Vagina (tissue), 2 donors: ENCODE results near the gene CDKN1B. TPM values are rescaled to one million over a fixed set of nuclear protein-coding genes. Genes with fewer than 3 reads are reported as not detected.
"Not testable (repeated sequence)": the region's sequence is repeated elsewhere in the genome, so short reads cannot be mapped to it uniquely, and the experiment has no call there.

ENCODE experiments used
- DNase-seq, 2 donors: peaks; one replicate each; pipeline ENCODE4 v3.0.0-alpha.2; 2017; ENCODE audit errors: extremely low spot score in 2 of 2
- H3K27ac ChIP-seq: fragments of 200-600 bp; sonication (generic); one replicate; pipeline ENCODE4 v1.5.1; 2019
- H3K27me3 ChIP-seq: fragments of 200-600 bp; sonication (generic); one replicate; pipeline ENCODE4 v1.5.1; 2019
- H3K36me3 ChIP-seq, 2 donors: fragments of 200-600 bp; sonication (generic); one replicate each; pipeline ENCODE4 v1.5.1; 2017 to 2019
- H3K4me1 ChIP-seq: fragments of 200-600 bp; sonication (generic); one replicate; pipeline ENCODE4 v1.5.1; 2019
- H3K4me3 ChIP-seq, 2 donors: fragments of 200-600 bp; sonication (generic); 1 replicate in 1 of 2; 2 replicates in 1 of 2; pipeline ENCODE4 v1.5.1; 2016 to 2019
- H3K9me3 ChIP-seq: fragments of 200-600 bp; sonication (generic); one replicate; pipeline ENCODE4 v1.5.1; 2019
- CTCF ChIP-seq, 3 experiments: fragments of 450-650 bp in 2 of 3; fragments of 200-600 bp in 1 of 3; sonication (generic) in 1 of 3; IDR thresholded peaks; one replicate each; pipeline ENCODE4 v1.5.1; 2017 to 2019; ENCODE audit warnings: antibody characterized with exemption in 3 of 3, mild to moderate bottlenecking in 2 of 3, moderate library complexity in 2 of 3
- POLR2A ChIP-seq, 2 donors: fragments of 450-650 bp; IDR thresholded peaks; one replicate each; pipeline ENCODE4 v1.6.1; 2017; ENCODE audit warnings: antibody characterized with exemption in 2 of 2, mild to moderate bottlenecking in 2 of 2, moderate library complexity in 2 of 2
- POLR2AphosphoS5 ChIP-seq, 2 donors: sonication (generic); formaldehyde crosslinking; IDR thresholded peaks; one replicate each; pipeline ENCODE4 v1.9.0; 2017; ENCODE audit warnings: antibody characterized with exemption in 2 of 2, mild to moderate bottlenecking in 2 of 2, low read depth in 1 of 2; ENCODE audit not compliant: insufficient read depth in 1 of 2
- intact Hi-C: fragments of 100-400 bp; cut with DNase I; formaldehyde crosslinking; loops from one replicate; pipeline ENCODE4 v1.15.1; 2023
- total RNA-seq: library from RNA; depleted of rRNA; stranded (reverse); fragments of >200 nt; gene quantifications from one replicate; pipeline ENCODE4 v1.2.3, GENCODE V29; 2016

CDKN1B gene
- total RNA-seq, 1 donor from 2014 or later = 52.5 TPM

GRCh38 chr12:12736759-12737676 lies 19.9 kb downstream of the CDKN1B start:
- H3K4me3 ChIP-seq = peak overlapping the region in 1 of 2 donors; percentile 12
- H3K4me1 ChIP-seq = peaks cover 27% of the 10 kb centered on the region
- no peak for DNase-seq
- H3K27me3 ChIP-seq = no peaks in the 10 kb centered on the region
- H3K27ac ChIP-seq = peak overlapping the region; percentile 71
- no peak for TF ChIP-seq POLR2A (IDR thresholded peaks at IDR 0.05)
- TF ChIP-seq CTCF (IDR thresholded peaks at IDR 0.05) = peak in 1 of 3 experiments; percentile 51
- no peak for TF ChIP-seq POLR2AphosphoS5 (IDR thresholded peaks at IDR 0.05; ENCODE audit: insufficient read depth in 1 of 2, low read depth in 1 of 2)
- intact Hi-C loops = no loop called here
- H3K36me3 ChIP-seq = no peaks in the 10 kb centered on the region
- no peaks in the 10 kb centered on the region for H3K9me3 ChIP-seq

GRCh38 chr12:12738152-12738551 lies 21.0 kb downstream of the CDKN1B start:
- H3K4me3 ChIP-seq, DNase-seq, H3K9me3 ChIP-seq, H3K27me3 ChIP-seq, H3K27ac ChIP-seq, intact Hi-C loops, H3K36me3 ChIP-seq: not testable (repeated sequence)
- peaks cover 27% of the 10 kb centered on the region for H3K4me1 ChIP-seq

GRCh38 chr12:12741660-12742059 lies 24.5 kb downstream of the CDKN1B start:
- TF ChIP-seq CTCF (IDR thresholded peaks at IDR 0.05) = no peak
- TF ChIP-seq POLR2A (IDR thresholded peaks at IDR 0.05) = no peak
- no peak for TF ChIP-seq POLR2AphosphoS5 (IDR thresholded peaks at IDR 0.05; ENCODE audit: insufficient read depth in 1 of 2, low read depth in 1 of 2)
- intact Hi-C loops = no loop called here
- Histone ChIP-seq H3K27me3 (no peaks in the 10 kb centered on the region), H3K9me3 (no peaks in the 10 kb centered on the region), H3K4me3 (no peak overlapping the region), H3K36me3 (no peaks in the 10 kb centered on the region), H3K4me1 (peaks cover 3% of the 10 kb centered on the region), H3K27ac (no peak overlapping the region)
- no peak for DNase-seq

- no peaks in the 10 kb centered on the region for H3K4me1 ChIP-seq
- intact Hi-C loops = no loop called here
- DNase-seq = no peak
- no peak for TF ChIP-seq CTCF (IDR thresholded peaks at IDR 0.05)
- no peak for TF ChIP-seq POLR2A (IDR thresholded peaks at IDR 0.05)
- no peak for TF ChIP-seq POLR2AphosphoS5 (IDR thresholded peaks at IDR 0.05; ENCODE audit: insufficient read depth in 1 of 2, low read depth in 1 of 2)
- H3K9me3 ChIP-seq = no peaks in the 10 kb centered on the region
- no peak overlapping the region for H3K4me3 ChIP-seq
- H3K27ac ChIP-seq = no peak overlapping the region
- no peaks in the 10 kb centered on the region for H3K27me3 ChIP-seq
- H3K36me3 ChIP-seq = no peaks in the 10 kb centered on the region
Measured at GRCh38 chr12:12744546-12745305, 27.6 kb downstream of the CDKN1B start.

- Histone ChIP-seq H3K27me3 (no peaks in the 10 kb centered on the region), H3K27ac (no peak overlapping the region), H3K4me1 (no peaks in the 10 kb centered on the region), H3K9me3 (no peaks in the 10 kb centered on the region), H3K36me3 (no peaks in the 10 kb centered on the region), H3K4me3 (no peak overlapping the region)
- TF ChIP-seq CTCF (IDR thresholded peaks at IDR 0.05) (no peak), POLR2A (IDR thresholded peaks at IDR 0.05) (no peak), POLR2AphosphoS5 (IDR thresholded peaks at IDR 0.05; ENCODE audit: insufficient read depth in 1 of 2, low read depth in 1 of 2) (no peak)
- no peak for DNase-seq
- intact Hi-C loops = no loop called here
Measured at GRCh38 chr12:12745576-12746211, 28.5 kb downstream of the CDKN1B start.
